Right kidney (tissue), 1 donor: Measurements from ENCODE around the gene PADI1.
A peak's percentile ranks its signal among the peaks of the same experiment; 100 is the strongest.
"Not testable (repeated sequence)": the region's sequence is repeated elsewhere in the genome, so short reads cannot be mapped to it uniquely, and the experiment has no call there.

Experiments used
- DNase-seq: peaks from one replicate; pipeline ENCODE4 v3.0.0-alpha.2; 2016

PADI1 gene

DNA sequence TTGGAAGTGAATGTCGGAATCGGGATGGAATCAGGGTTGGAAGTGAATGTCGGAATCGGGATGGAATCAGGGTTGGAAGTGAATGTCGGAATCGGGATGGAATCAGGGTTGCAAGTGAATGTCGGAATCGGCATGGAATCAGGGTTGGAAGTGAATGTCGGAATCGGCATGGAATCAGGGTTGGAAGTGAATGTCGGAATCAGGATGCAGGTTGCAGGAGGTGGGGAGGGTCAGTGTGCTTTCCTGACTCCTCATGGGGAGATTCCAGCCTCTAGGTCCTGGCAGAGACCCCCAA, 36.8 kb downstream of the PADI1 start:
- DNase-seq = not testable (repeated sequence)

- DNase-seq = no peak
Observed at GRCh38 chr1:17243274-17243673, 38.3 kb downstream of the PADI1 start.

GRCh38 chr1:17244821-17245740, 40.2 kb downstream of the PADI1 start:
- DNase-seq = peak; percentile 55

DNA sequence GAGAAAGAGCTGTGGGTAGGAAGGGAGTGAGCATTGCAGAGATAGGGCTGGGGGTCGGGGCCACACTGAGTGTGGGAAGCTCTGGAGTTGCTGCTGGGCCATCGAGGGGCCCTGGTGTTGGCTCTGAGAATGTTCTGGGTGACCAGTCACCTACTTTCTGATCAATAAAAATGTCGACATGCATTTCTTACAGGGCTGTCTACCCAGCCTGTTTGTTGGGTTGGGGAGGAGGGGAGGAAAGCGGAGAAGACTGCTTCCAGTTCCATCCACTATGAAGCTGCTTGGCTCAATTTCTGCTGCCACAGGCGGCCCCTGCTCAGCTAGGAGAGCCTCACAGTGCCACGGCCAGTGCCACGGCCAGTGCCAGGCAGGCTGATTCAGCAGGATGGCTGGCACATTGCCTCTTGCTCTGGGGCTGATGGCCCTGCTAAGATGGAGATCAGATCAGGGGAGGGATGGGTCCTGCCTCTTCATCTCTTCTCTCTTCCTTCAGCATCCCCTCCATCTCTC, 40.9 kb downstream of the PADI1 start:
- DNase-seq = peak; percentile 46

- DNase-seq = no peak
Observed at GRCh38 chr1:17246971-17247370, 42.0 kb downstream of the PADI1 start.

DNA sequence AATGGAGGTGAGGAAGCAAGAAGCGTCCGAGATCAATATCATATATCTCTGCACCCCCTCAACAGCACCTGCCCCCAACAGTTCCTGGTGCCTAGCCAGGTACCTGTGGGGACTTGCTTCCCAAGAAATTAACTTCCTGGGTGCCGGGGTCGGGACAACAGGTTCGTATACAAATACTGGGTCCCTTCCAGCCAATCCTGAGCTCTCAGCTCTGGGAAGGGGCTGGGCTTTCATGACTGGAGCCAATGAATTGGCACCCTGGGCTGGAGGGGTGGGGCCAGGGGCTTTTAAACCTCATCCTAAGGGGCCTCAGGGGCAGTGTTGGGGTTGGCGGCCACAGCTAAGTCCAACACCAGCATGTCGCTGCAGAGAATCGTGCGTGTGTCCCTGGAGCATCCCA, 43.9 kb downstream of the PADI1 start, which contains the start of gene PADI3:
Gene PADI3, plus strand, starts transcription at position 318 of the 400 bp plus-strand sequence. Its CDS starts 40 bp downstream, at position 358.
- no peak for DNase-seq

- no peak for DNase-seq
Observed at GRCh38 chr1:17250601-17251000, 45.7 kb downstream of the PADI1 start.

DNA sequence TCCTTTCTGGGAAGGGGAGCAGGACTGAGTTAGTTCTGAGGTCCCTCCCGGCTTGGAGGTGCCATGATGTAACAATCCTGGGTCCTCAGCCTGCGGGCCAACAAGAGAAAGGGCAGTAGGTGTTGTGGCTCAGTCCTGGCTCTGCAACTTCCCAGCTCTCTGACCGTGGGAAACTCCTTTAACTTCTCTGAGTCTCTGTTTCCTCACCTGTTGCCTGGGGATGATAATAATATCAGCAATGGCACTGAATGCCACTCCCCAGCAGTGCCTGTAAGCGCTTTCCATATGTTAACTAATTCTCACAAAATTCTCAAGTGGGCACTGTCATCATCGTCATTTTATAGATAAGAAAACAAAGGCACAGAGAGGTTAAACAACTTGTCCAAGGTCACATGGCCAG, 46.3 kb downstream of the PADI1 start:
- no peak for DNase-seq

DNA sequence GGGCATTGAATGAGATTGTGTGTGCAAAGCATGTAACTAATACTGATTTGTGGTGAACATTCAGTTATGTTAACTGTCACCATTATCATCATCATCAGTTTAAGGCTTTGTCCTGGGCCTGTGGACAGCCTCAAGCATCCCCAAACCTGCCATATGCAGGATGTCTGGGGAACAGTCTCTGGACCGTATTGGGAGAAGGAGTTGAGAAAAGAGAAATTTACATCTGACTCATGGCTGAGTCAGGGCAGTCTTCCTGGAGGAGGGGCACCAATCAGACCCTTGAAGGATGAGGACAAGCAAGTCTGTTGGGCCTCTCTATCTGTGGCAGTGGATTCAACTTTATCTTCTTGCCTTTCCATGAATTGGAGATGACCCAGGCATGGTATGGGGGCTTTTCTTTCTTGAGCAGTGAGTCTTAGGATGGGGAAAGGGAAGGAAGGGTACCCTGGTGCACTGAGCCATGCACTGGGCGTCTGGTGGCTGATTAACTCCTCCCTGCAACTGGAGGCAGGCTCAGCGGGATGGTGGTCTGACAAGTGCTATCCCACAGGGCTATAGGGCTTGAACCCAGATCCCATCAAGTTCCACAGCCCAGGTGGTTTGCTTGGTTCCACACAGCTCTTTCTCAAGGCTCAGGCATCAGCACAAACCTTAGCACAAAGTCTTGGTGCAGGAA, 46.9 kb downstream of the PADI1 start:
- DNase-seq = no peak

DNA sequence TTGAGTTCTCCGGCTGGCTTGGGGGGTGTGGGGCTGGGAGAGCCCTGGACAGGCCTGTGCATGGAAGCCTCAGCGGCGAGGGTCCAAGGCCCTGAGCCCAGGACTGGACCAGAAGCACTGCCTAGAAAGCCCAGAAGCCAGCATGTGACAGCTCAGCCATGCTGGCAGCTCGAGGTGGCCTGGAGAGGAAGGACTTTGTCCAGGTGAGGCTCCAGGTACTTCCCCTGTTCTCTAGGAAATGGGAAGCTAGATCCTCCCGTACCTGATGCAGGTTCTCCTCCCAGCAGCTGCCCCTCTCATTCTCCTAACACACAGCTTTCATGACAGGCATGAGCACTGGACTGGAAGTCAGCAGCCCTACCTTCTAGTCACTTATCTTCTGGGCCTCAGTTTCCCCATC, 50.4 kb downstream of the PADI1 start:
- DNase-seq = no peak

GRCh38 chr1:17258116-17258757, 53.3 kb downstream of the PADI1 start:
- DNase-seq = no peak

- DNase-seq = no peak
Observed at GRCh38 chr1:17258758-17259130, 53.8 kb downstream of the PADI1 start.

GRCh38 chr1:17259233-17259873, 54.4 kb downstream of the PADI1 start:
- DNase-seq = no peak

DNA sequence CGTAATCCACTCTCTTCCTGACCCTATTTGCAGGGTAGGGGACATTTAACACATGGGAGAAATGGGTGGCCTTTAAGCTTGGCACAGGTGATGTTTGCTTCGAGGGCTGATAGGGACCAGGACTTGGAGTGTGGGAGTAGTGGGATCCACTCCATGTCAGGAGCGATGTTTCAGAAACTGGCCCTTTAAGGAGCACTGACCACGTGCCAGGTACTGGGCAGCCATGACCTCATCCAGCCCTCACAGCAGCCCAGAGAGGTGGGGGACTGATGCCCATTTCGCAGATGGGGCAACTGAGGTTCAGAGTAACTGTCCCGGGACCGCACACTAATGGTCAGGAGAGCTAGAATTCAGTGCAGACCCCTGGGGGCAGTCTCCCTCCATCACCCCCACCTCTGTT, 55.3 kb downstream of the PADI1 start:
- DNase-seq = no peak

GRCh38 chr1:17260738-17261137, 55.8 kb downstream of the PADI1 start:
- DNase-seq = no peak

DNA sequence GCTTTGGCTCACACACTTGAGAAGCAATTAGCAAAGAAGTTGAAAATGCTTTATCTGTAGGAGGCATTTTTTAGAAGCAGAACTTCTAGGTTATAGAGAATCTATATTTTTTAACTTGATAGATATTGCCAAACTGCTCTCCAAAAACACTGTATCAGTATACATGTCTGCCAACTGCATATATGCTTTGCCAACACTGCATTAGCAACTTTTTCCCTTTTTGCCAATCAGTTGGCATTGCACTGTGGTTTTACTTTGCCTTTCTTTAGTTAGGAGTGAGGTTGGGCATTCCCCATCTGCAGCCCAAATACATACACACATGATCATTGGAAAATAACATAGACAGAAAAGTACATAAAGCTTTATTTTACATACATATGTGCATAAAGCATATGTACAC, 59.0 kb downstream of the PADI1 start:
- DNase-seq = no peak

- no peak for DNase-seq
Observed at GRCh38 chr1:17264470-17264869, 59.5 kb downstream of the PADI1 start.

- DNase-seq = no peak
Observed at GRCh38 chr1:17265162-17265561, 60.2 kb downstream of the PADI1 start.

DNA sequence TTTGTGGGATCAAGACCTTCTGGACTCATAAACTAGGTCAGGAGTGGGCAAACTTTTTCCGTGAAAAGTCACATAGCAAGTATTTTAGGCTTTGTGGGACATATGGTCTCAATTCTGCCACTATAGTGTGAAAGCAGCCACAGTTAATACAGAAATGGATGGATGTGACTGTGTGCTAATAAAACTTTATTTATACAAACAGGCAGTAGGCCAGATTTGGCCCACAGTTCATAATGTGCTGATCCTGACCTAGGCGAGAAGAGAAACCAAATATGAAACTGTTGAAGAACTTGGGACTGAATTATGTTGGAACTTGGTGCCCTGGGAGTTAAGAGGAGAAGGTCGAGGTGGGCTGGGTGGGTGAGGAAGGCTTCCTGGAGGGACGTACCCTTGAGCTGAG, 61.0 kb downstream of the PADI1 start:
- DNase-seq = no peak

DNA sequence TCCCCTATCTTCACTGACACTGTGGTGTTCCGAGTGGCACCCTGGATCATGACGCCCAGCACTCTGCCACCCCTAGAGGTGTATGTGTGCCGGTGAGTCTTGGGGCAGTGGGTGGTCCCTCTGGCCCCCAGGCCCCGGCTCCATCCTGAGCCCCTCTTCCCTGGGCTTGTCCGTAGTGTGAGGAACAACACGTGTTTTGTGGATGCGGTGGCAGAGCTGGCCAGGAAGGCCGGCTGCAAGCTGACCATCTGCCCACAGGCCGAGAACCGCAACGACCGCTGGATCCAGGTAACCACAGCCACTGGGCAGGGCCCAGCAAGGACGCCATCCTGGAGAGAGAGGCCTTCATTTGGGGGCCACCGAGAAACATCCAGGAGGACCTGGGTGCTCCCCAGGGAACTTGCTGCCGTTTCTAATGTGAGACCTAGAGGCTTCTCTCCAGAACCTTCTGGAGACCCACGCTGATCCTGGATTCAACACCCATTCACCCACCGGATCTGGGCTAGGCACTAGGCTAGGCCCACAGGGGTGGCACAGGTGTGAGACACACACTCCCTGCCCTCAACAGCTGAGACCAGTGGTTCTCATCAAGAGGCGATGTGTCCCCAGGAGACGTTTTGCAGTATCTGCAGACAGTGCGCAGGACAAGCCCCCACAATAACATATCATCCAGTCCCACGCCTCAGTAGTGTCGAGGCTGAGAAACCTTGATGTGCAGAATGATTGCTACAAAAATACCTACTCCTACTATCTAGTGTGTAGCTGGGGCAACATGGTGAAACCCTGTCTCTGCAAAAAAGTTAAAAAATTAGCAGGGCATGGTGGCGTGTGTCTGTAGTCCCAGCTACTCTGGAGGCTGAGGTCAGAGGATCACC, 66.2 kb downstream of the PADI1 start:
- DNase-seq = no peak

- no peak for DNase-seq
Observed at GRCh38 chr1:17272066-17272465, 67.1 kb downstream of the PADI1 start.

GRCh38 chr1:17272646-17273045, 67.7 kb downstream of the PADI1 start:
- no peak for DNase-seq
